Smooth muscle cell (in vitro differentiated cells): ENCODE data around the gene AGO1. TPM values are rescaled to one million over a fixed set of nuclear protein-coding genes. Genes with fewer than 3 reads are reported as not detected.

ENCODE experiments used
- DNase-seq: peaks from one replicate; lab custom pipeline; 2025; ENCODE audit not compliant: unreplicated experiment; lab: John Stamatoyannopoulos, UW
- H2AFZ ChIP-seq: fragments of 200-600 bp; sonication (generic); 2 replicates; pipeline ENCODE4 v1.6.0; 2016; ENCODE audit warnings: antibody characterized with exemption, low read depth, mild to moderate bottlenecking
- H3F3A ChIP-seq: fragments of 200-600 bp; sonication (generic); 2 replicates; pipeline ENCODE4 v1.6.0; 2017; ENCODE audit warnings: antibody characterized with exemption, low read depth
- H3K27ac ChIP-seq: fragments of 200-600 bp; sonication (generic); 2 replicates; pipeline ENCODE4 v1.5.1; 2016; ENCODE audit warnings: low read depth, mild to moderate bottlenecking
- H3K27me3 ChIP-seq: fragments of 200-600 bp; sonication (generic); 2 replicates; pipeline ENCODE4 v1.6.1; 2016; ENCODE audit warnings: low read depth, mild to moderate bottlenecking
- H3K36me3 ChIP-seq: fragments of 200-600 bp; sonication (generic); 2 replicates; pipeline ENCODE4 v1.5.1; 2016; ENCODE audit warnings: low read depth
- H3K4me1 ChIP-seq: fragments of 200-600 bp; sonication (generic); 2 replicates; pipeline ENCODE4 v1.5.1; 2016; ENCODE audit warnings: low read depth
- H3K4me2 ChIP-seq: fragments of 200-600 bp; sonication (generic); 2 replicates; pipeline ENCODE4 v1.6.0; 2016; ENCODE audit warnings: mild to moderate bottlenecking
- H3K4me3 ChIP-seq: fragments of 200-600 bp; sonication (generic); 2 replicates; pipeline ENCODE4 v1.5.1; 2016; ENCODE audit warnings: mild to moderate bottlenecking
- H3K79me2 ChIP-seq: fragments of 200-600 bp; sonication (generic); 2 replicates; pipeline ENCODE4 v1.6.0; 2016; ENCODE audit warnings: low read depth, mild to moderate bottlenecking
- H3K9ac ChIP-seq: fragments of 200-600 bp; sonication (generic); 2 replicates; pipeline ENCODE4 v1.6.0; 2016; ENCODE audit warnings: low read depth
- H3K9me3 ChIP-seq: fragments of 200-600 bp; sonication (generic); replicated peaks from 2 replicates; pipeline ENCODE4 v1.5.1; 2016; ENCODE audit warnings: low read depth
- H4K20me1 ChIP-seq: fragments of 200-600 bp; sonication (generic); 2 replicates; pipeline ENCODE4 v1.6.0; 2016; ENCODE audit warnings: low read depth
- CTCF ChIP-seq: fragments of 200-600 bp; sonication (generic); IDR thresholded peaks from 2 replicates; pipeline ENCODE4 v1.5.1; 2017; ENCODE audit warnings: borderline replicate concordance, mild to moderate bottlenecking, antibody characterized with exemption; ENCODE audit not compliant: insufficient read depth, poor library complexity, severe bottlenecking
- WGBS: methylation state at CpG from one replicate; pipeline ENCODE4 v1.1.7; 2016; ENCODE audit warnings: low lambda C conversion rate; 5-methylcytosine and 5-hydroxymethylcytosine counted together
- polyA plus RNA-seq: library from polyadenylated mRNA; unstranded; fragments of >200 nt; fragmentation: Nextera tagmentation; extraction: Ambion mirVana; gene quantifications from 2 replicates; pipeline ENCODE4 v1.2.1, GENCODE V29; 2016
- total RNA-seq: library from RNA; depleted of rRNA; stranded (reverse); fragments of >200 nt; gene quantifications from 2 replicates; pipeline ENCODE4 v1.2.3, GENCODE V29; 2014

The AGO1 gene
- total and polyA plus RNA-seq, 2 experiments from 2014 or later: 4.9 to 10.8 TPM

- no peak for DNase-seq
- Histone ChIP-seq H3K9me3 (no peaks in the 10 kb centered on the region), H3K4me3 (no peak overlapping the region), H3K9ac (no peak overlapping the region), H3K36me3 (peaks cover 17% of the 10 kb centered on the region), H3K4me2 (no peak overlapping the region), H3K27ac (no peak overlapping the region), H3K79me2 (no peaks in the 10 kb centered on the region), H4K20me1 (no peaks in the 10 kb centered on the region), H3F3A (no peaks in the 10 kb centered on the region), H3K4me1 (no peaks in the 10 kb centered on the region), H2AFZ (no peak overlapping the region), H3K27me3 (no peaks in the 10 kb centered on the region)
- no peak for TF ChIP-seq CTCF
- WGBS: 97% methylated on average over 1 of the region's 1 CpG
Measured at GRCh38 chr1:35914717-35915116, 31.7 kb downstream of the AGO1 start.

GRCh38 chr1:35915693-35916092, 32.7 kb downstream of the AGO1 start:
- Histone ChIP-seq H3K4me1 (no peaks in the 10 kb centered on the region), H3K36me3 (peaks cover 17% of the 10 kb centered on the region), H4K20me1 (no peaks in the 10 kb centered on the region), H3K4me3 (no peak overlapping the region), H3K4me2 (no peak overlapping the region), H2AFZ (no peak overlapping the region), H3K79me2 (no peaks in the 10 kb centered on the region), H3K27ac (no peak overlapping the region), H3K9me3 (no peaks in the 10 kb centered on the region), H3F3A (no peaks in the 10 kb centered on the region), H3K27me3 (no peaks in the 10 kb centered on the region), H3K9ac (no peak overlapping the region)
- 67% methylated on average over 2 of the region's 2 CpGs for WGBS
- DNase-seq: no peak
- TF ChIP-seq CTCF: no peak

- H3K4me3 ChIP-seq: no peak overlapping the region
- no peaks in the 10 kb centered on the region for H3K79me2 ChIP-seq
- H3K9ac ChIP-seq: no peak overlapping the region
- H3K27me3 ChIP-seq: no peaks in the 10 kb centered on the region
- H3F3A ChIP-seq: no peaks in the 10 kb centered on the region
- H3K36me3 ChIP-seq: no peaks in the 10 kb centered on the region
- H3K4me1 ChIP-seq: no peaks in the 10 kb centered on the region
- H3K27ac ChIP-seq: no peak overlapping the region
- H3K4me2 ChIP-seq: no peak overlapping the region
- no peak for TF ChIP-seq CTCF
- no peaks in the 10 kb centered on the region for H4K20me1 ChIP-seq
- no peak for DNase-seq
- H3K9me3 ChIP-seq: no peaks in the 10 kb centered on the region
- H2AFZ ChIP-seq: no peak overlapping the region
Measured at GRCh38 chr1:35923791-35924221, 40.8 kb downstream of the AGO1 start.

GRCh38 chr1:35924838-35925237, 41.8 kb downstream of the AGO1 start:
- no peaks in the 10 kb centered on the region for H4K20me1 ChIP-seq
- WGBS: 88% methylated on average over 1 of the region's 1 CpG
- H3K27me3 ChIP-seq: no peaks in the 10 kb centered on the region
- H3K9ac ChIP-seq: no peak overlapping the region
- no peaks in the 10 kb centered on the region for H3K36me3 ChIP-seq
- no peak overlapping the region for H2AFZ ChIP-seq
- no peaks in the 10 kb centered on the region for H3K79me2 ChIP-seq
- no peaks in the 10 kb centered on the region for H3K9me3 ChIP-seq
- H3K4me3 ChIP-seq: no peak overlapping the region
- no peak overlapping the region for H3K27ac ChIP-seq
- no peak for DNase-seq
- no peaks in the 10 kb centered on the region for H3F3A ChIP-seq
- peaks cover 3% of the 10 kb centered on the region for H3K4me1 ChIP-seq
- no peak overlapping the region for H3K4me2 ChIP-seq
- no peak for TF ChIP-seq CTCF
